Measurements from ENCODE around the gene MLX.

GRCh38 chr17:42618442-42619150 lies 51.7 kb downstream of the MLX start:
- TF ChIP-seq CTCF (IDR thresholded peaks at IDR 0.05) (peak in 3 of 6 experiments; percentile 17 to 26 (median 17)), POLR2A (IDR thresholded peaks at IDR 0.05) (no peak)
